ENCODE results near the gene MAP1LC3B2.
A peak's percentile ranks its signal among the peaks of the same experiment; 100 is the strongest.
"Not testable (repeated sequence)": the region's sequence is repeated elsewhere in the genome, so short reads cannot be mapped to it uniquely, and the experiment has no call there.

Gene MAP1LC3B2

GRCh38 chr12:116561181-116561821, 2.1 kb downstream of the MAP1LC3B2 start:
- no peak for DNase-seq (ENCODE audit: low spot score)

GRCh38 chr12:116562090-116562489, 2.9 kb downstream of the MAP1LC3B2 start:
- no peak for DNase-seq (ENCODE audit: low spot score)

- DNase-seq (ENCODE audit: low spot score): no peak
Measured at GRCh38 chr12:116563262-116563661, 4.1 kb downstream of the MAP1LC3B2 start.

- no peak for DNase-seq (ENCODE audit: low spot score)
Measured at GRCh38 chr12:116564080-116564479, 4.9 kb downstream of the MAP1LC3B2 start.

- DNase-seq (ENCODE audit: low spot score): not testable (repeated sequence)
Measured at GRCh38 chr12:116565221-116565620, 6.0 kb downstream of the MAP1LC3B2 start.

- no peak for DNase-seq (ENCODE audit: low spot score)
Measured at GRCh38 chr12:116565963-116566362, 6.8 kb downstream of the MAP1LC3B2 start.

- DNase-seq (ENCODE audit: low spot score): no peak
Measured at GRCh38 chr12:116568203-116568602, 9.0 kb downstream of the MAP1LC3B2 start.

- DNase-seq (ENCODE audit: low spot score): no peak
Measured at GRCh38 chr12:116571089-116571488, 11.9 kb downstream of the MAP1LC3B2 start.

- DNase-seq (ENCODE audit: low spot score): no peak
Measured at GRCh38 chr12:116573776-116574175, 14.6 kb downstream of the MAP1LC3B2 start.

GRCh38 chr12:116575754-116576153, 16.6 kb downstream of the MAP1LC3B2 start:
- DNase-seq (ENCODE audit: low spot score): not testable (repeated sequence)

- DNase-seq (ENCODE audit: low spot score): no peak
Measured at GRCh38 chr12:116577154-116577561, 18.0 kb downstream of the MAP1LC3B2 start.

GRCh38 chr12:116578051-116578450, 18.9 kb downstream of the MAP1LC3B2 start:
- DNase-seq (ENCODE audit: low spot score): no peak

GRCh38 chr12:116582610-116583009, 23.4 kb downstream of the MAP1LC3B2 start:
- DNase-seq (ENCODE audit: low spot score): no peak

GRCh38 chr12:116583129-116583694, 24.0 kb downstream of the MAP1LC3B2 start:
- no peak for DNase-seq (ENCODE audit: low spot score)

GRCh38 chr12:116587270-116587669, 28.1 kb downstream of the MAP1LC3B2 start:
- no peak for DNase-seq (ENCODE audit: low spot score)

GRCh38 chr12:116588390-116589028, 29.3 kb downstream of the MAP1LC3B2 start:
- no peak for DNase-seq (ENCODE audit: low spot score)

GRCh38 chr12:116589581-116589980, 30.4 kb downstream of the MAP1LC3B2 start:
- no peak for DNase-seq (ENCODE audit: low spot score)

GRCh38 chr12:116590561-116590960, 31.4 kb downstream of the MAP1LC3B2 start:
- DNase-seq (ENCODE audit: low spot score): no peak

GRCh38 chr12:116591855-116592637, 32.9 kb downstream of the MAP1LC3B2 start:
- peak; percentile 28 for DNase-seq (ENCODE audit: low spot score)

- DNase-seq (ENCODE audit: low spot score): no peak
Measured at GRCh38 chr12:116592731-116593130, 33.5 kb downstream of the MAP1LC3B2 start.

GRCh38 chr12:116594325-116595038, 35.3 kb downstream of the MAP1LC3B2 start:
- DNase-seq (ENCODE audit: low spot score): no peak

- DNase-seq (ENCODE audit: low spot score): no peak
Measured at GRCh38 chr12:116595186-116595585, 36.0 kb downstream of the MAP1LC3B2 start.

All from putamen (tissue), 1 donor.